ENCODE measurements around the gene MYO5C. TPM values are rescaled to one million over a fixed set of nuclear protein-coding genes. Genes with fewer than 3 reads are reported as not detected.
A peak's percentile ranks its signal among the peaks of the same experiment; 100 is the strongest.

MYO5C gene
- total and polyA plus RNA-seq, 10 donors = 0.53 to 23.4 (median 14.7) TPM

DNA sequence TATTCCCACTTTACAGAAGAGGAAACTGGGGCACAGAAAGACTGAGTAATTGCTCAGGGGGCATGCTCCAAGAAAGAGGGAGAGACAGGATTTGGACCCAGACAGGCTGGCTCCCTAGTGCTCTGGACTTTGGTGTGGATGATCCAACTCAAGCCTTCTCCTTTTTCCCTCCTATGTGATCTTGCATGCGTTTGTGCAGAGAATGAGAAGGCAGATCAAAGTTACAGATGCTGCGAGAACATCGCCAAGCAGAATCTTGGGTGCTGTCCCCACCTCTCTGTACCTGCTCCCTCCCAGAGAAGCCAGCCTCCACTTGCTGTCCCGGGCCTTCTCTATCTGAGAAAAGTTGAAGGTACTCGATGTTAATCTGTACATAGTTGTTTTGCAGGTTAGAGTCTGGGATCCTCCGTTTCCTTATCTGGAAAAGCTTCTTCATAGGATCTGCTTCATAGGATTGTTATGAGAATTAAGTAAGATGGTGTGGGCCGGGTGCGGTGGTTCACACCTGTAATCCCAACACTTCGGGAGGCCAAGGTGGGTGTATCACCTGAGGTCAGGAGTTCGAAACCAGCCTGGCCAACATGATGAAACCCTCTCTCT is 114.7 kb downstream of the MYO5C start:
- H3K27me3 ChIP-seq (replicated peaks in 1 of 7) = peaks cover 0 to 20% (median 0%) of the 10 kb centered on the region in 7 donors
- H3K4me1 ChIP-seq = peaks cover 16 to 44% (median 25%) of the 10 kb centered on the region in 6 donors
- peaks cover 0 to 12% (median 0%) of the 10 kb centered on the region in 6 donors for H3K36me3 ChIP-seq
- H3K4me3 ChIP-seq = peak overlapping the region in 5 of 8 donors; percentile 51 to 90 (median 73)
- H3K9me3 ChIP-seq = peaks cover 0 to 2% (median 0%) of the 10 kb centered on the region in 8 donors
- TF ChIP-seq POLR2A (IDR thresholded peaks at IDR 0.05) (no peak), POLR2AphosphoS5 (IDR thresholded peaks at IDR 0.05) (no peak)
- TF ChIP-seq, protein P1, sequence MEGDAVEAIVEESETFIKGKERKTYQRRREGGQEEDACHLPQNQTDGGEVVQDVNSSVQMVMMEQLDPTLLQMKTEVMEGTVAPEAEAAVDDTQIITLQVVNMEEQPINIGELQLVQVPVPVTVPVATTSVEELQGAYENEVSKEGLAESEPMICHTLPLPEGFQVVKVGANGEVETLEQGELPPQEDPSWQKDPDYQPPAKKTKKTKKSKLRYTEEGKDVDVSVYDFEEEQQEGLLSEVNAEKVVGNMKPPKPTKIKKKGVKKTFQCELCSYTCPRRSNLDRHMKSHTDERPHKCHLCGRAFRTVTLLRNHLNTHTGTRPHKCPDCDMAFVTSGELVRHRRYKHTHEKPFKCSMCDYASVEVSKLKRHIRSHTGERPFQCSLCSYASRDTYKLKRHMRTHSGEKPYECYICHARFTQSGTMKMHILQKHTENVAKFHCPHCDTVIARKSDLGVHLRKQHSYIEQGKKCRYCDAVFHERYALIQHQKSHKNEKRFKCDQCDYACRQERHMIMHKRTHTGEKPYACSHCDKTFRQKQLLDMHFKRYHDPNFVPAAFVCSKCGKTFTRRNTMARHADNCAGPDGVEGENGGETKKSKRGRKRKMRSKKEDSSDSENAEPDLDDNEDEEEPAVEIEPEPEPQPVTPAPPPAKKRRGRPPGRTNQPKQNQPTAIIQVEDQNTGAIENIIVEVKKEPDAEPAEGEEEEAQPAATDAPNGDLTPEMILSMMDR (IDR thresholded peaks at IDR 0.05 in 8 of 11, conservative IDR thresholded peaks at IDR 0.05 in 3 of 11) = no peak
- peak overlapping the region in 7 of 8 donors; percentile 89 to 99 (median 94) for H3K27ac ChIP-seq
- WGBS, 5 donors = 82 to 89% (median 84%) methylated on average over 10 of the region's 10 CpGs
- no peak for DNase-seq
- intact Hi-C loops (cut with DNase I; ENCODE audit: low total_unique reads) = no loop called here

DNA sequence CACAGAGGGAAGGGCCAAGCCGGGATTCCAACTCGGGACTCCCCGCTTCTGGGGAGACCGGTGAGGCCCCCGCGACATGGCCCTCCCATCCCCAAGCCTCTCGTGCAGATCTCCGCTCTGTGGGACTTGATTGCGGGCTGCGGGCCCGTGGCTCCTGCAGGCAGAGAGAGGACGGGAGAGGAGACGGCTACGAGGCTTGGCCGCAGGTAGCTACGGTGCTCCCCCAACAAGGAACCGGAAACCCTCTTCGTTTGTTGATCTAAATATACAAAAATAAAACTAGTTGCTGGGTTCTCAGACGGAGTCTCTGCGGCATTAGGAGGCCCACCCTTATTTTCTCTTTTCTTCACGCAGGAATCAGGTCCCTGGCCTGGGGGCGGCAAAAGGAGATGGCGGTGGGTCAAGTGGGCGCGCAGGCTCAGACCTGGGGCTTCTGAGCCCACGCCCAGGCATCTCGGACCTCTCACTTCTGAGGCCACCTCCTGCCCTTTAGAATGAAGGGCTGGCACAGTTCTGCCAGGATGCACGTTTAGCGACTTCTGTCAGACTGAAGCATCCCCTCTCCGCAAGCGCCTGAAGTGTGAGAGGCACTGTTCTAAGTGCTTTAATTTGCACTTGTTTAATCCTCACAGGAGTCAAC is 115.3 kb downstream of the MYO5C start:
- Histone ChIP-seq H3K4me3 (peak overlapping the region; percentile 51 to 90 (median 73)), H3K36me3 (peaks cover 0 to 14% (median 0%) of the 10 kb centered on the region in 6 donors), H3K27ac (peak overlapping the region; percentile 82 to 99 (median 92)), H3K4me1 (peaks cover 16 to 44% (median 25%) of the 10 kb centered on the region in 6 donors), H3K9me3 (peaks cover 0 to 2% (median 0%) of the 10 kb centered on the region in 8 donors), H3K27me3 (replicated peaks in 1 of 7) (peaks cover 0 to 20% (median 0%) of the 10 kb centered on the region in 7 donors)
- TF ChIP-seq POLR2AphosphoS5 (IDR thresholded peaks at IDR 0.05) = no peak
- TF ChIP-seq, protein P1 (IDR thresholded peaks at IDR 0.05 in 8 of 11, conservative IDR thresholded peaks at IDR 0.05 in 3 of 11) = no peak
- TF ChIP-seq POLR2A (IDR thresholded peaks at IDR 0.05) = no peak
- DNase-seq = peak; percentile 80
- WGBS, 5 donors = 4 to 7% (median 5%) methylated on average over 31 of the region's 31 CpGs
- intact Hi-C loops (cut with DNase I; ENCODE audit: low total_unique reads) = no loop called here

DNA sequence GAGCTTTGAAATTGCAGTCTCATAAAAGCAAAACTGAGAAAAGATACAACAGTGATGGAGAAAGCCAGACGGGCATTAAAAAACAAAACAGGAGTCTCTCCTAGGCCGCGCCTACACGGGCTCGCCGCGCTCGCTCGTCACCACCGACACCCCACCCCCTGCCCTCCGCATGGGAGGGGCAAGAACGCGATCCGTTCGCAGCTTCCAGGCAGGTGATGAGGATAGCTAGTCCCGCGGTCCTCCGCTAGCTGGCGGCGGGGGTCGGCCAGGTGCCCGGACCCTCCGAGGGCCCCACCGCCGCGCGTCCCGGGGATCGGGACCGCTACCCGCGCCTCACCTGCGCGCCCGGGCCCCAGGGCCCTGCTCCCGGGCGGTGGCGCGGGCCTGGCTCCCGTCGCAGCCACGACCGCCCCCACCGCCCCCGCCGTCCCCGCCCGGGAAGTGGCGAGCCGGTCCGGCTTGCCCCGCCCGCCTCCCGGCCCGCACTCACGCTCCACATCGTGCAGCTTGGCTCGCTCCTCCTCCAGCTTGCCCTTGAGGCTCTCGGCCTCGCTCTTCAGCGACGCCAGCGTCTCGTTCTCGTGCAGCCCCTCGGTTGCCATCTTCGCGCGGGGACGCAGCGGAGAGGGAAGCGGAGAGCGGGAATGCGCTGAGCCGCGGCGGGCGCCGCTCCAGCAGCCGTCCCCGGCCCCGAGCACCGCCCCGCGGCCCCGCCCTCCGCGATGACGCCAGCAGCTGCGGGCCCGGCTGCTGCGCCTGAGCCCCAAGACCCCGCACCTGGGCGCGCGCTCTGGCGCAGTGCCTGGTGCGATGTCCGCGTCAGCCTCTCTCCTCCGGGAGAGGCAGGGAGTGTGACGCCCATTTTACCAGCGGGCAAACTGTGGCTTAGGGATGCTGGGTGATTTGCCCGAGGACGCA is 116.1 kb downstream of the MYO5C start:
- intact Hi-C loops (cut with DNase I; ENCODE audit: low total_unique reads) = no loop called here
- WGBS, 5 donors = 0% methylated on average over 61 to 105 of the region's 105 CpGs

More for the DNA sequence above, 116.1 kb downstream of the MYO5C start:
- peak overlapping the region; percentile 82 to 99 (median 92) for H3K27ac ChIP-seq
- DNase-seq = peak; percentile 96
- H3K4me1 ChIP-seq = peaks cover 16 to 44% (median 24%) of the 10 kb centered on the region in 6 donors
- peak overlapping the region; percentile 51 to 90 (median 73) for H3K4me3 ChIP-seq
- H3K9me3 ChIP-seq = peaks cover 0 to 2% (median 0%) of the 10 kb centered on the region in 8 donors
- TF ChIP-seq, protein P1 (IDR thresholded peaks at IDR 0.05 in 8 of 11, conservative IDR thresholded peaks at IDR 0.05 in 3 of 11) = no peak
- peak; percentile 91 to 93 (median 92) for TF ChIP-seq POLR2AphosphoS5 (IDR thresholded peaks at IDR 0.05)
- peak; percentile 44 to 64 (median 46) for TF ChIP-seq POLR2A (IDR thresholded peaks at IDR 0.05)
- peaks cover 0 to 15% (median 0%) of the 10 kb centered on the region in 6 donors for H3K36me3 ChIP-seq
- H3K27me3 ChIP-seq (replicated peaks in 1 of 7) = peaks cover 0 to 20% (median 0%) of the 10 kb centered on the region in 7 donors
